Measurements from ENCODE around the gene RAB11FIP2.

- no peak for TF ChIP-seq FOSL2 (IDR thresholded peaks at IDR 0.05; ENCODE audit: borderline replicate concordance, low read depth)
- TF ChIP-seq CTCF (IDR thresholded peaks at IDR 0.05) = no peak
Measured at GRCh38 chr10:117983961-117984360, 62.8 kb downstream of the RAB11FIP2 start.
